Heart left ventricle (tissue), 16 donors: Measurements from ENCODE around the gene STK17B. TPM values are rescaled to one million over a fixed set of nuclear protein-coding genes. Genes with fewer than 3 reads are reported as not detected.
A peak's percentile ranks its signal among the peaks of the same experiment; 100 is the strongest.

Source experiments
- ATAC-seq, 4 donors: fragments of 200-7000 bp; cut with Tn5 transposase; one replicate each; pipeline ENCODE4 v1.9.1; 2020 to 2022; ENCODE audit warnings: moderate library complexity in 4 of 4, mild to moderate bottlenecking in 3 of 4, moderate number of reproducible peaks in 1 of 4
- DNase-seq, 5 donors: peaks; one replicate each; pipeline ENCODE4 v3.0.0-alpha.2; 2020
- H3K27ac ChIP-seq, 12 donors: fragments of 200-600 bp; sonication (generic) in 4 of 12; one replicate each; pipeline versions ENCODE4 v1.5.0 to v1.8.0; 2016 to 2022; ENCODE audit warnings: mild to moderate bottlenecking in 2 of 12
- H3K27me3 ChIP-seq, 9 donors: fragments of 200-600 bp; sonication (generic) in 2 of 9; one replicate each; pipeline versions ENCODE4 v1.5.1 to v1.8.0; 2016 to 2022; ENCODE audit warnings: mild to moderate bottlenecking in 3 of 9
- H3K36me3 ChIP-seq, 9 donors: fragments of 200-600 bp; sonication (generic) in 2 of 9; one replicate each; pipeline versions ENCODE4 v1.5.0 to v1.8.0; 2018 to 2022; ENCODE audit warnings: mild to moderate bottlenecking in 2 of 9
- H3K4me1 ChIP-seq, 12 donors: fragments of 200-600 bp; sonication (generic) in 4 of 12; one replicate each; pipeline versions ENCODE4 v1.5.0 to v1.8.0; 2016 to 2022; ENCODE audit warnings: mild to moderate bottlenecking in 3 of 12
- H3K4me3 ChIP-seq, 12 donors: fragments of 200-600 bp; sonication (generic) in 4 of 12; one replicate each; pipeline versions ENCODE4 v1.5.0 to v1.8.0; 2017 to 2022; ENCODE audit warnings: mild to moderate bottlenecking in 9 of 12, moderate library complexity in 4 of 12
- H3K9me3 ChIP-seq, 12 donors: fragments of 200-600 bp; sonication (generic) in 4 of 12; one replicate each; pipeline versions ENCODE4 v1.5.0 to v1.8.0; 2016 to 2022; ENCODE audit warnings: mild to moderate bottlenecking in 1 of 12
- CTCF ChIP-seq, 12 donors: fragments of 200-600 bp; sonication (generic) in 4 of 12; IDR thresholded peaks; one replicate each; pipeline versions ENCODE4 v1.5.0 to v1.8.0; 2018 to 2022; ENCODE audit warnings: antibody characterized with exemption in 12 of 12, mild to moderate bottlenecking in 5 of 12
- POLR2A ChIP-seq, 2 donors: fragments of 450-650 bp; IDR thresholded peaks; one replicate each; pipeline ENCODE4 v1.6.1; 2017; ENCODE audit warnings: antibody characterized with exemption in 2 of 2, mild to moderate bottlenecking in 2 of 2, moderate library complexity in 2 of 2
- WGBS, 4 donors: extraction: QIAGEN DNeasy Blood & Tissue Kit in 2 of 4; methylation state at CpG; one replicate each; pipeline versions ENCODE4 v1.1.5 to v1.1.7; 2013 to 2018; 5-methylcytosine and 5-hydroxymethylcytosine counted together
- intact Hi-C, 10 donors: fragments of 100-400 bp; cut with DNase I; formaldehyde crosslinking; loops; one replicate each; pipeline versions ENCODE4 v1.11.1 to v1.14.2; 2022
- polyA plus RNA-seq, 2 donors: library from polyadenylated mRNA; stranded (reverse); fragments of 200-250 nt; gene quantifications; one replicate each; pipeline ENCODE4 v1.2.3, GENCODE V29; 2013
- total RNA-seq, 9 donors: library from RNA; depleted of rRNA in 2 of 9; stranded (reverse); fragments of >200 nt in 2 of 9; fragmentation: NEBNext Ultra II Directional in 3 of 9; extraction: Animal tissue kit (Norgen Biotek cat#: 25700) in 3 of 9; gene quantifications; one replicate each; pipeline versions ENCODE4 v1.1.0 to v1.2.4, GENCODE V29; 2016 to 2023
- donor health status: ischemic (EF 13 %, LVEDD 7.1; RV severe dilation, severe dysfunction).
- donor health status: healthy with polysubstance abuse.
- donor health status: DM: no; HTN: yes; CAD: no.
- donor health status: DM: no; HTN: no; CAD: no.
- donor health status: ischemic (EF 25% LVEDD 6.9; RV normal size, moderate dysfunction).
- donor health status: ischemic (EF 25% LVEDD 5.7; RV mildly dilated, moderate dysfunction).
- donor health status: healthy.
- donor health status: DM: yes; HTN: yes; CAD: no.
- donor health status: ischemic (EF 35%, LVEDD 5.7; RV mildly dilated, moderate dysfunction).
- donor health status: nonischemic (EF 11% LVEDD 7.7; RV severe dilation, severe dysfunction).
- donor health status: DM: yes; HTN: yes; CAD: no.
- donor health status: PGD.
- donor health status: ischemic (EF 29% LVEDD 5.4; RV normal size, mild dysfunction).
- donor health status: nonischemic (EF 23%, LVEDD 6.1; RV moderate dilation, normal function).

STK17B gene
- total and polyA plus RNA-seq, 11 donors, result 1.4 to 24.4 (median 4.5) TPM

GRCh38 chr2:196166876-196167275 is 4.5 kb downstream of the STK17B start:
- TF ChIP-seq POLR2A (IDR thresholded peaks at IDR 0.05), result no peak
- no peak for TF ChIP-seq CTCF (IDR thresholded peaks at IDR 0.05)
- 61 to 78% (median 69%) methylated on average over 1 of the region's 1 CpG for WGBS, 4 donors
- Histone ChIP-seq H3K36me3 (peaks cover 0 to 12% (median 9%) of the 10 kb centered on the region in 9 donors), H3K9me3 (no peaks in the 10 kb centered on the region), H3K4me1 (peaks cover 0 to 78% (median 17%) of the 10 kb centered on the region in 12 donors), H3K27ac (peak overlapping the region in 1 of 12 donors; percentile 97), H3K27me3 (no peaks in the 10 kb centered on the region), H3K4me3 (peak overlapping the region in 3 of 12 donors; percentile 98)
- intact Hi-C loops, result loop anchor here in 2 of 10 donors (5.0 kb wide), 2 partner anchors 90 to 110 kb away; no protein-coding TSS in a partner anchor
- ATAC-seq (no peak), DNase-seq (no peak)

GRCh38 chr2:196165016-196165415 is 6.4 kb downstream of the STK17B start:
- Histone ChIP-seq H3K36me3 (peaks cover 0 to 21% (median 13%) of the 10 kb centered on the region in 9 donors), H3K27me3 (no peaks in the 10 kb centered on the region), H3K27ac (peak overlapping the region in 1 of 12 donors; percentile 88), H3K4me3 (peak overlapping the region in 1 of 12 donors; percentile 98), H3K9me3 (no peaks in the 10 kb centered on the region), H3K4me1 (peaks cover 0 to 91% (median 14%) of the 10 kb centered on the region in 12 donors)
- DNase-seq (no peak), ATAC-seq (no peak)
- WGBS, 4 donors, result 71 to 86% (median 79%) methylated on average over 4 of the region's 4 CpGs
- intact Hi-C loops, result loop anchor here in 2 of 10 donors (5.0 kb wide), 2 partner anchors 88 to 112 kb away; no protein-coding TSS in a partner anchor
- TF ChIP-seq POLR2A (IDR thresholded peaks at IDR 0.05) (no peak), CTCF (IDR thresholded peaks at IDR 0.05) (no peak)

GRCh38 chr2:196163285-196163684 is 8.1 kb downstream of the STK17B start:
- intact Hi-C loops, result no loop called here
- H3K9me3 ChIP-seq, result no peaks in the 10 kb centered on the region
- TF ChIP-seq CTCF (IDR thresholded peaks at IDR 0.05), result no peak
- no peak for TF ChIP-seq POLR2A (IDR thresholded peaks at IDR 0.05)
- peak overlapping the region in 1 of 12 donors; percentile 88 for H3K27ac ChIP-seq
- H3K36me3 ChIP-seq, result peaks cover 0 to 21% (median 13%) of the 10 kb centered on the region in 9 donors
- WGBS, 4 donors, result 65 to 70% (median 68%) methylated on average over 4 of the region's 4 CpGs
- H3K4me3 ChIP-seq, result peak overlapping the region in 1 of 12 donors; percentile 98
- ATAC-seq (no peak), DNase-seq (no peak)
- no peaks in the 10 kb centered on the region for H3K27me3 ChIP-seq
- H3K4me1 ChIP-seq, result peaks cover 0 to 91% (median 9%) of the 10 kb centered on the region in 12 donors

GRCh38 chr2:196162586-196163175 is 8.7 kb downstream of the STK17B start:
- H3K4me3 ChIP-seq, result peak overlapping the region in 1 of 12 donors; percentile 2
- TF ChIP-seq CTCF (IDR thresholded peaks at IDR 0.05), result no peak
- H3K27me3 ChIP-seq, result no peaks in the 10 kb centered on the region
- ATAC-seq (no peak), DNase-seq (no peak)
- H3K27ac ChIP-seq, result peak overlapping the region in 1 of 12 donors; percentile 88
- WGBS, 4 donors, result 93 to 99% (median 97%) methylated on average over 6 of the region's 6 CpGs
- no peaks in the 10 kb centered on the region for H3K9me3 ChIP-seq
- intact Hi-C loops, result no loop called here
- H3K4me1 ChIP-seq, result peaks cover 0 to 91% (median 9%) of the 10 kb centered on the region in 12 donors
- peaks cover 0 to 21% (median 13%) of the 10 kb centered on the region in 9 donors for H3K36me3 ChIP-seq
